ENCODE data around the gene STAT3. TPM values are rescaled to one million over a fixed set of nuclear protein-coding genes. Genes with fewer than 3 reads are reported as not detected.

Gene STAT3
- total and polyA plus RNA-seq, 2 of the 13 experiments (the other 11 are each of a cell fraction or from before 2014, with no cell fraction given), result 61.8 to 62.4 TPM

DNA sequence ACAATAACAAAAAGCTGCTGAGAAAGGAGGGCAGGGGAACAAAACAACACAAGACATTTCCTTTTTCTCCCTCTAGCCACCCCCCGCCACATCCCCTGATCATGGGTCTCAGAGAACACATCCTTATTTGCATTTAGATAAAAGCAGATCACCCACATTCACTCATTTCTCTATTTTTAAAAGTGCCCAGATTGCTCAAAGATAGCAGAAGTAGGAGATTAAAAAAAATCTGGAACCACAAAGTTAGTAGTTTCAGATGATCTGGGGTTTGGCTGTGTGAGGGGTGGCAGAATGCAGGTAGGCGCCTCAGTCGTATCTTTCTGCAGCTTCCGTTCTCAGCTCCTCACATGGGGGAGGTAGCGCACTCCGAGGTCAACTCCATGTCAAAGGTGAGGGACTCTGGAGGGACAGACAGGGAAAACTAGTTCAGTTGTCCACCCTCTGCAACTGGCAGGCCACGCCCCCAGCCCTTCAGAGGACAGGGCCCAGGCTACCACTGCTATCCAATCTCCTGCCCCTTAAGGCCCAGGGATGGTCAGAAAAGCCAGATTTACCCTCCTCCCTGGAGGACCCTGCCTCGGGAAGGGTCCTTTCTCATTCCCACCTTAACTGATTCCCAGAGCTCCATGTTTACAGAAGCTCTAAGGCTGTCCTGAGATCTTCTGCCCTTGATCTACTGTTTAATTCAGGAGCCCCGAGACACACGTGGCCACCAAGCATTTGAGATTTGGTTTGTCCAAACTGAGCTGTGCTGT lies 72.7 kb downstream of the STAT3 start (continued):
- TF ChIP-seq ZNF687 (CRISPR knock-in tag; IDR thresholded peaks at IDR 0.05) (peak; percentile 32; the same call in 1 of the 2 replicates), KDM1A (CRISPR knock-in tag; IDR thresholded peaks at IDR 0.05) (no peak), USF2 (IDR thresholded peaks at IDR 0.05; ENCODE audit: low read depth, low read length) (no peak), USF2 (CRISPR knock-in tag; IDR thresholded peaks at IDR 0.05; ENCODE audit: borderline replicate concordance) (no peak), ZNF746 (CRISPR knock-in tag; IDR thresholded peaks at IDR 0.05) (no peak), NFE2L2 (IDR thresholded peaks at IDR 0.05; ENCODE audit: low read length) (no peak), MTA1 (CRISPR knock-in tag; IDR thresholded peaks at IDR 0.05; ENCODE audit: borderline replicate concordance) (peak; percentile 31; the same call in 1 of the 2 replicates), NR2C2 (CRISPR knock-in tag; IDR thresholded peaks at IDR 0.05; ENCODE audit: borderline replicate concordance) (peak; percentile 29; the same call in 1 of the 2 replicates), ZNF563 (CRISPR knock-in tag; IDR thresholded peaks at IDR 0.05) (no peak)
- TF ChIP-seq, protein P1, sequence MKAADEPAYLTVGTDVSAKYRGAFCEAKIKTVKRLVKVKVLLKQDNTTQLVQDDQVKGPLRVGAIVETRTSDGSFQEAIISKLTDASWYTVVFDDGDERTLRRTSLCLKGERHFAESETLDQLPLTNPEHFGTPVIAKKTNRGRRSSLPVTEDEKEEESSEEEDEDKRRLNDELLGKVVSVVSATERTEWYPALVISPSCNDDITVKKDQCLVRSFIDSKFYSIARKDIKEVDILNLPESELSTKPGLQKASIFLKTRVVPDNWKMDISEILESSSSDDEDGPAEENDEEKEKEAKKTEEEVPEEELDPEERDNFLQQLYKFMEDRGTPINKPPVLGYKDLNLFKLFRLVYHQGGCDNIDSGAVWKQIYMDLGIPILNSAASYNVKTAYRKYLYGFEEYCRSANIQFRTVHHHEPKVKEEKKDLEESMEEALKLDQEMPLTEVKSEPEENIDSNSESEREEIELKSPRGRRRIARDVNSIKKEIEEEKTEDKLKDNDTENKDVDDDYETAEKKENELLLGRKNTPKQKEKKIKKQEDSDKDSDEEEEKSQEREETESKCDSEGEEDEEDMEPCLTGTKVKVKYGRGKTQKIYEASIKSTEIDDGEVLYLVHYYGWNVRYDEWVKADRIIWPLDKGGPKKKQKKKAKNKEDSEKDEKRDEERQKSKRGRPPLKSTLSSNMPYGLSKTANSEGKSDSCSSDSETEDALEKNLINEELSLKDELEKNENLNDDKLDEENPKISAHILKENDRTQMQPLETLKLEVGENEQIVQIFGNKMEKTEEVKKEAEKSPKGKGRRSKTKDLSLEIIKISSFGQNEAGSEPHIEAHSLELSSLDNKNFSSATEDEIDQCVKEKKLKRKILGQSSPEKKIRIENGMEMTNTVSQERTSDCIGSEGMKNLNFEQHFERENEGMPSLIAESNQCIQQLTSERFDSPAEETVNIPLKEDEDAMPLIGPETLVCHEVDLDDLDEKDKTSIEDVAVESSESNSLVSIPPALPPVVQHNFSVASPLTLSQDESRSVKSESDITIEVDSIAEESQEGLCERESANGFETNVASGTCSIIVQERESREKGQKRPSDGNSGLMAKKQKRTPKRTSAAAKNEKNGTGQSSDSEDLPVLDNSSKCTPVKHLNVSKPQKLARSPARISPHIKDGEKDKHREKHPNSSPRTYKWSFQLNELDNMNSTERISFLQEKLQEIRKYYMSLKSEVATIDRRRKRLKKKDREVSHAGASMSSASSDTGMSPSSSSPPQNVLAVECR (CRISPR knock-in tag; IDR thresholded peaks at IDR 0.05; ENCODE audit: borderline replicate concordance), result peak; percentile 36; the same call in 1 of the 2 replicates
